Stimulated activated CD4-positive, alpha-beta T cell treated with anti-CD3 and anti-CD28 coated beads, Interleukin-1b, Interleukin-23, amount 100 ng/mL, for 1 hour (primary cell): ENCODE results near the gene AQP6.

Experiments
- DNase-seq, 2 donors: peaks; one replicate each; pipeline ENCODE4 v3.0.0-alpha.2; 2020; ENCODE audit warnings: low read depth in 2 of 2

The AQP6 gene

GRCh38 chr12:49955899-49956662 lies 16.7 kb upstream of the AQP6 start:
- no peak for DNase-seq

DNA sequence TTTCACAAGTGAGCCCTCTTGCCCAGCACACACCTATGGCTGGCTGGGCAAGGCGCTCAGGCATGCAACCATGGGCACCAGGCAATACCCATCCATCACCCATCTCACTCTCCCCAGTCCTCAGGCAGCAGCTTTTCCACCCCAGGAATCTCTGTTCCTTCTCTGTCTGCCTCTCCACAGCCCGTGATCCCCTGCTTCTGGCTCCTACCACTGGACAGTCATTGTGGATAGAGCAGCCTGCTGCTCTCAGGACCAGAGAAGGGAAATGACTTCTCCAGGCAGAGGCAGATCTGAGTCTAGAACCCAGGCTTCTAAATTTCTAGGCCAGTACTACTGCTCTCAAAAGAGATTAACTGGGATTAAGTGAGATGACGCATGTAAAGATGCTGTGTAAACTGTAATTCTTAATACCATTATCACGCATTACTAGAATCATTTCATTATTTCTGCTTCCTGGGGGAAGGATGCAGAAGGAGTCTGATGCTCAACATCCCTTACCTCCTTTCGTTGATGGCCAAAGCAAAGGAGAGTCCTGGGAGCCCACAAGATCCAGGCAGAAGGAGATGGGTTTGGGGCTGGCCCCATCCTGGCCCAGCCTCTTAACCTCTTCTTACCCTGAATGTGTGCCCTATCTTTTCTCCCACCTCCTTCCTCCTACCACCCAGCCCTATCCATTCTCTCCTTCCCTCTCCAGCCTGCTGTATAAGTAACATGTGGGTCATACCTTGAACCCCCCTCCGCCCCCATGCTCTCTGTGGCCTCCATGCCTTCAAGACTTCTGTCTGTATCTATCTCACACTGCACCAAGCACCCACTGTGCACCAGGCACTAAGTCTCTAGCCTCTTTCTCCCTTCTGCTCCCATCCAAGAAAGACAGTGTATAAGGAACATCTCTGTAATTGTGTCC lies 15.8 kb upstream of the AQP6 start:
- no peak for DNase-seq

GRCh38 chr12:49957570-49957967 lies 15.2 kb upstream of the AQP6 start:
- no peak for DNase-seq

DNA sequence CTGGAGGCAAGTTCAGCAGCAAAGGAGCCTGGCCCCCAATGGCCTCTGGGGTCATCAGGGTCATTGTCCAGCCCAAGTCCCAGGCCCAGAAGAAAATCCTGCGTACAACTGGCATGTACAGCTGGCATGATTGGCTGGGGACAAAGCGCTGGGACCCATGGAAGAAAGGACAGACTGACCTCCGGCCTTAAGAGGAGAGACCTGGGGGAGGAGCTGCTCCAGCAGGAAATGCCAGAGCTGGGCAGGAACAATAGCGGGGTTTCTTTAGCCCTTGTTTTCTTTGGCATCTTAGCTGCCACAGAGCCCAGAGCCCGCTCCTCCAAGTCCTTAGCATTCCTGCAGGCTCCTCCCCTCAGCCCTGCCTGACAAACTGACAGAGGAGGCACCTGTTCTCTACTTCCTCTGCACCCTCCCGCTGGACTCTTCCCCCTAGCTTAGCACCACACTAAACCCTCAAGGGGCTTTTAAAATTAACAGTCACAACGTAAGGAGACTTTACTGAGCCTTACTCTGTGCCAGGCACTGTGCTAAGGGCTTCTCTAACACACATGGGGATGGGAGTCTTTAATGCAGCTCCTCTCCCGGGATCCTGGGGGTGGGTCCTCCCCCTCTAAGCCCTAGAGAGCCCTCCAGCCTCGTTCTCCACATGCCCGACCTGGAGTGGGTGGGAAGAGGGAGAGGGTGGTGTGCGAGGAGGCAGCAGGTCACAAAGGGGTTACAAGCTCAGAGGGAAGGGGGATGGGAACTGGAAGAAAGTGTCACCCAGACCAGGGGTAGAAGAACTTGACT lies 12.9 kb upstream of the AQP6 start:
- no peak for DNase-seq

DNA sequence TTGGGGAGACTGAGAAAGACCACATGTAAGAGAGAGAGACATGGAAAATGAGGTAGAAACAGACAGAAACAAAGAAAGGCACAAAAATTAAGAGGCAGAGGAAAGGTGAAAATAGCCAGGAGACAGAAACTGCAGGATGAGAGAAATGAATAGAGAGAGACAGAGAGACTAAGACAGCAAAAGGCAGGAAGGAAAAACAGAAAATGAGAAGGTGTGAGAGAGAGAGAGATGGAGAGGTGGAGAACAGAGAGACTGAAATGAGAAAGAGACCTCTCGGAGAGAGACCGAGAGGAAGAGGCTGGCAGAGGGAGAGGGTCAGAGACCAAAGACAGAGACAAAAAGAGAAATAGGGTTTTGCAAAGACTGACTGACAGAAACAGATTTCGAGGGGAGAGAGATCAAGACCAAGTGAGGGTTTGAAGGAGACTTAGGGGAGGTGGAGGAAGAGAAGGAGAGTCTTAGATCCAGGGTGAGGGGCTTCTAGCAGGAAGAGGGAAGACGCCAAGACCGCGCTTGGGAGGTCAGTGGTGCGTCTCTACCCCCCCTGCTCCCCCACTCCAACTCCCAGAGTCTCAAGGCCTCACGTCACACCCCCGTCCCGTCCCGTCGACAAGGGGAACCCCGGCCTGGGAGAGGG lies 12.2 kb upstream of the AQP6 start:
- no peak for DNase-seq

- no peak for DNase-seq
Measured at GRCh38 chr12:49961111-49961922, 11.4 kb upstream of the AQP6 start, which contains the start of gene AQP5. Gene AQP5, plus strand, starts transcription at chr12:49961872. Its CDS starts 146 bp downstream, at chr12:49962018.

- DNase-seq, result no peak
Measured at GRCh38 chr12:49961993-49962764, 10.6 kb upstream of the AQP6 start.

GRCh38 chr12:49962861-49963765 lies 9.6 kb upstream of the AQP6 start:
- DNase-seq, result no peak

DNA sequence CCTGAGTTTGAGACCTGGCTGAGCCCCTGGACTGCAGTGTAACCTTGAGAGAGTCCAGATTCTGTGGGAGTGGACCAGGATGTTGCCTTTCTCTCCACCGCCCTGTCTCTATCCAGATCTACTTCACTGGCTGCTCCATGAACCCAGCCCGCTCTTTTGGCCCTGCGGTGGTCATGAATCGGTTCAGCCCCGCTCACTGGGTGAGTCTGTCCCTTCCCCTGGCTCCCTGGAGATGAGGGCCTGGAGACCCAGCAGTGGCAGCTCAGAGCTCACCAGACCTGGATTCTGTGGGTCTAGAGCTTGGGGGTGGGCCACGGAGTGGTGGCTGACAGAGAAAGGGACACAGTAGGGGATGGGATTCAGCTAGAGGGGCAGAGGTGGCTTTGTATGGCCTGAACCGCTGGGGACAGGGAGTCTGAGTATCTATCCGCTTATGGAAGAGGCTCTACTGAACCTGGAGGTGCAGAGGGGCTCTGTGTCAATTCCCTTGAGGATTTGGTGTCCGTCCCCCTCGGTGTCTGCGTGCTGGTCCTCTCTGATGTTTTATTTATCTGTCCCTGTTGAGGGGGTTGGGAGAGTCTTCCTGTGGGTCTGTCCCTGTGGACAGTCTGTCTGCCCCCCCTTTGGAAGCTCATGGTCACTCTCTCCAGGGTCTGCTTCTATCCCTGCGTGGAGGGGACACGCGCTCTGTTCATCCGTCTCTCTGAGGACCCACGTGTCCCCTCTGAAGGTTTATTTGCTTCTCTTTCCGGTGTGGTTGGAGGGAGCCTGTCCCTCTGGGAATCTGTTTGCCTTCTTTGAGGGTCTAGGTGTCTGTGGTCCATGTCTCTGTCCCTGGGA lies 8.6 kb upstream of the AQP6 start:
- DNase-seq, result no peak

DNA sequence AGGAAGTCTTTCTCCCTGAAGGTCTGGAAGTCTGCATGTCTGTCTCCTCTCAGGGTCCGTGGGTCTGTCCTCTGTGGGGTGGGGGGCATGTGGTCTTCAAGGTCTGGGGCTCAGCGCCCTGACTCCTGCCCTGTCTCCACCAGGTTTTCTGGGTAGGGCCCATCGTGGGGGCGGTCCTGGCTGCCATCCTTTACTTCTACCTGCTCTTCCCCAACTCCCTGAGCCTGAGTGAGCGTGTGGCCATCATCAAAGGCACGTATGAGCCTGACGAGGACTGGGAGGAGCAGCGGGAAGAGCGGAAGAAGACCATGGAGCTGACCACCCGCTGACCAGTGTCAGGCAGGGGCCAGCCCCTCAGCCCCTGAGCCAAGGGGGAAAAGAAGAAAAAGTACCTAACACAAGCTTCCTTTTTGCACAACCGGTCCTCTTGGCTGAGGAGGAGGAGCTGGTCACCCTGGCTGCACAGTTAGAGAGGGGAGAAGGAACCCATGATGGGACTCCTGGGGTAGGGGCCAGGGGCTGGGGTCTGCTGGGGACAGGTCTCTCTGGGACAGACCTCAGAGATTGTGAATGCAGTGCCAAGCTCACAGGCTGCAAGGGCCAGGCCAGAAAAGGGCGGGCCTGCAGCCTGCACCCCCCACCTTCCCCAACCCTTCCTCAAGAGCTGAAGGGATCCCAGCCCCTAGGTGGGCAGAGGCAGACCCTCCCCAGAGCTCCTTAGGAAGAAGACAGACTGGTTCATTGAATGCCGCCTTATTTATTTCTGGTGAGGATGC lies 7.7 kb upstream of the AQP6 start:
- DNase-seq, result no peak

- DNase-seq, result no peak
Measured at GRCh38 chr12:49965836-49966235, 6.9 kb upstream of the AQP6 start.

GRCh38 chr12:49966511-49967041 lies 6.2 kb upstream of the AQP6 start:
- DNase-seq, result no peak

DNA sequence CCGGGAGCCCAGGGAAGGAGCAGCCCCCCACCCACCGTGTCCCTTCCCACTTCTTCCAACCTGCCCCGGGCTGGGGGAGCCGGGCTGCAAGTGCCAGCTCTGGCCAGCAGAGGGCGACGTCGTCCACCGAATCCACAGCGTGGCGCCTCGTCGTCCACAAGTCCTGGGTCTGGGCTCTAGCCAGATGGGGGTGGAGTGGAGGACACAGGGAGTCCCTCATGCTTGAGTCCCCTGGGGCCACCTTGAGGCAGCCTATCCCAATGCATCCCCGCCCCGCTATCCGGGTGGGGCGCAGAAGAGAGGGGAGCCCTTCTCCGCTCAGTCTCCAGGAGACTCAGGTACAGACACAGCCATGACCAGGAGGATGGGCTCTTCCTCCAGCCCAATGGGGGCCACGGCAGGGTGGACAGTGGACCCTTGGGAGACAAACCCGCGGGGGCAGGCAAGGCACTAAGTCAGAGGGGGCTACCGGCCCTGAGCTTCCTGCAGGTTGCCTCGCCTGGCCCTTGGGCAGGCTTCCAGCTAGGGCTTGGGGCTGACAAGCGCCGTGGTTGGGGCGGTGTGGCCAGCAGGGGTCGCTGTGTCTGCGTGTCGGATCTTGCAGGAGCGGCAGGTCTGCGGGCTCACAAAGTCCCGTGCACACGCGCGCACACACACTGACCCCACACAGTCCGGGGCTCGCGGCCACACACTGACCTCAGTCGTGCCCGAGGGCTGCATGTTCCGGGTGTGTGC lies 5.5 kb upstream of the AQP6 start:
- peak; percentile 81 to 96 for DNase-seq

DNA sequence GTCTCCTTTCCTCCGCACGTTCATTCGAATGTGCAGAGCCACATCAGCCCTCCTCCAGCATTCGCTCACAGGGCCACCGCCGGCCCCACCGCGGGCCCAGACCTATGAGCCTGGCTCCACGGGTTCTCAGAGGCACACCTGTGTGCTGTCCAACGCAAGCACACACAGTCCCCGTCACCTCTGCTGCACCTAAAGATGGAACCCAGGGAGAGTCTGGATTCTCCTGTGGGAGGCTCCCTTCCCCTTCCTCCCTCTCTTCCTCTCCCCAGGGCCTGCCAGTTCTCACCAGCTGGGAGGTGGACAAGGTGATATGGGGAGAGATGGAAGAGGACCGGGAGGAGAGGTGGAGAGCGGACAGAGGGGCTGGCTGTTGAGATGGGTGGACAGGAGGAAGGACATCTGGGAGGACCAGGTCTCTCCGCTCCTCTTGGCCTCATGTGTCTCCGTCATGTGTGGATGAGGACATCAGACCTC lies 4.9 kb upstream of the AQP6 start:
- DNase-seq, result no peak

DNA sequence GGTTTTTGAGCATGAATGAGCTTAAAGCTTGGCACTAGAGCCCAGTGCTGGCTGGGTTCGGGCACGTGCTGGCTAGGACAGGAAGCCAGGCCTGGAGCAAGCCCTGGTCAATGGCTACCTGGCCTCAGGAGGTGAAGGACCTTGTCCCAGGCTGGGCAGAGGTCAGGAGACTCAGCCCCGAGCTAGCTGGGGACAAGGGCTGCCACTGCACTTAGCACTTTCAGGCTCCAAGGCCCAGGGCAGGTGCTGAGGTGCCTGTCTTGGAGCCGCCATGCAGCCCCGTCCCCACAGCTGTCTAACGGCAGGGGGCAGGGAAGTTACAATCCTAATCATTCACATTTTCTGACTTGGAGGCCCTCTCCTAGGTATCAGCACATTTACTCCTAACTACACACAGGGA lies 4.3 kb upstream of the AQP6 start:
- no peak for DNase-seq

- DNase-seq, result no peak
Measured at GRCh38 chr12:49969027-49969426, 3.7 kb upstream of the AQP6 start.
